Kidney tubule cell (primary cell): Measurements from ENCODE around the gene ODF4.

Experiments used
- DNase-seq: peaks from one replicate; pipeline ENCODE4 v3.0.0-alpha.2; 2018; ENCODE audit warnings: low spot score

ODF4 gene, protein sequence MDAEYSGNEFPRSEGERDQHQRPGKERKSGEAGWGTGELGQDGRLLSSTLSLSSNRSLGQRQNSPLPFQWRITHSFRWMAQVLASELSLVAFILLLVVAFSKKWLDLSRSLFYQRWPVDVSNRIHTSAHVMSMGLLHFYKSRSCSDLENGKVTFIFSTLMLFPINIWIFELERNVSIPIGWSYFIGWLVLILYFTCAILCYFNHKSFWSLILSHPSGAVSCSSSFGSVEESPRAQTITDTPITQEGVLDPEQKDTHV

DNA sequence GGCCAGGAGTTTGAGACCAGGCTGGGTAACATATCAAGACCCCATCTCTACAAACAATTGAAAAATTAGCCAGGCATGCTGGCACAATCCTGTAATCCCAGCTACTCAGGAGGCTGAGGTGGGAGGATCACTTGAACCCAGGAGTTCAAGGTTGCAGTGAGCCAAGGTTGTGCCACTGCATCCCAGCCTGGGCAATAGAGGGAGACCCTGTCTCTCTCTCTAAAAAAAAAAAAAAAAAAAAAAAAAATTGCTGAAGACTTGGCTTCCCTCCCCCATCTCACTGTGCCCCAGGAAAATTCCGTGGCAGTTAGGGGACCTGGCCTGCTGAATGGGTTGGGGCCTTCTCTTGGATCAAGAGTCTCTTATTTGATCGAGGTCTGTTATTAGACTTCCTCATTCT lies at the start of gene ODF4:
Gene ODF4, plus strand, starts transcription at position 301 of the 400 bp plus-strand sequence. CDS start 212 bp downstream, outside the sequence.
- no peak for DNase-seq

DNA sequence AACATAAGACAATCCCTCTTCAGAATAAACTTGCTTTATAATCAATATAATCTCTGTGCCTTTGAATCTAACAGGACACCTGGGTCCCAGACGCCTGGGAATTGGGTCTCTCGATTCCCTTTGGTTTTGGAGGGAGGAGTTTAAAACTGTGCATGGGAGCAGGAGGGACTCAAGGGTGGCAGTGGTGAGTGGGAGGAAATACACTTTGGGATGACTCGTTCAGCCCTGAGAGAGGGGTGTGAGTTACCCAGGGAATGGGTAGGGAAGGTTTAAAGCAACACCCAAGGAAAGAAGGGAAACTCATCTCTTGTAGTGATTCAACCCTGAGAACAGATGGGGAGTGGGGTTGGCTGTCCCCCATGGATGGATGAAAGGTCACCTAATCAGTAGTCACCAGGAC lies 49.6 kb upstream of the ODF4 start:
- DNase-seq = peak; percentile 35

DNA sequence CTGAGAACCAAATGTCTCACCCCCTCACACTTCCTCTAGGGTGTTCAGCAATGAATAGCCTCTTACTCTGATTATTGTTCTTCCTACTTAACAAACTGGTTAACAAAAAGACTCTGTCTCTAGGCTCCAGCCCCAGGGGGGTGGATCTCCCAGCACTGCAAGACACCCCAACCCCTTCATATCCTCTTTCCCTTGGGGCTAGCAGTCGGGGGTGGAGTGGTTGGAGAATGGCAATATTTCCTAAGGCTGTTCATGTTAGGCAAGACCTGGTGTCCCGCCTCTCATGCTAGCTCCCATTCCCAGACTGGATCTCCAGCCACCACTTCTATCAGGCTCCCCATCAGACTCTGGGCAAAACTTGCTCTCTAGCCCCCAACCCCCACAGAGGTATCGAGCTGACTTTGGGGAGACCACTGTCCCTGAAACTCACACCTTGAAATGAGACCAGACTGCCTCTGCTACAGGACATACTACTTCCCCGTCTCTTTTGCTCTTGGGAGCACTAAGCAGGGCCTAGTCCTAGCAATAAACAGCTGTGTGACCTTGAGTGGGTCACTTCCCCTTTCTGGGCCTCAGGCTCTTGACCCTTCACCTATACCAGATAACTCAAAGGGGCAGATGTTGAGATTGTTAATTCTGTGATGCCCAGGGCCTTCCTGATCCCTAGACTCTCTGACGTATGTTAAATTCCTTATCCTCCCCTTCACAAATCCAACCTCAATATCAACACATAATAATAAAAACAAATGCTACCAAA lies 46.8 kb upstream of the ODF4 start:
- DNase-seq = no peak

DNA sequence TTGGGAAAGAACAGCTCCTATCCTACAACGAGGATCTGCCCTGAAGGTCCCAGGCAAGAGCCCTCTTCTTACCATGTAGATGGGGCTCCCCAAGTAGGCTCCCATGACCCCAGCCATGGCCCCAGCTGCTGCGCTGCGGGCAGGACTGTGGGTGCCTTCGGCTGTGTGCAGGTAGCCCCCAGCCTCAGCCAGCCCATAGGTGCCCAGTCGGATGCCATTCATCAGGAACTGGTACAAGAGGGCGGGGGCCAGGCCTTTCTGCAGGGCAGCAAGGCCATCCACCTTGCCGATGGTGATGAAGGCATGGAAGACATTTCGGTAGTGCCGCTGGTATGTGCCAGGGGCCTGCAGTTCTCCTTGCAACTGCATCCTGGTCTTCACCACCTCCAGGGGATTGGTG lies 45.3 kb upstream of the ODF4 start:
- no peak for DNase-seq

DNA sequence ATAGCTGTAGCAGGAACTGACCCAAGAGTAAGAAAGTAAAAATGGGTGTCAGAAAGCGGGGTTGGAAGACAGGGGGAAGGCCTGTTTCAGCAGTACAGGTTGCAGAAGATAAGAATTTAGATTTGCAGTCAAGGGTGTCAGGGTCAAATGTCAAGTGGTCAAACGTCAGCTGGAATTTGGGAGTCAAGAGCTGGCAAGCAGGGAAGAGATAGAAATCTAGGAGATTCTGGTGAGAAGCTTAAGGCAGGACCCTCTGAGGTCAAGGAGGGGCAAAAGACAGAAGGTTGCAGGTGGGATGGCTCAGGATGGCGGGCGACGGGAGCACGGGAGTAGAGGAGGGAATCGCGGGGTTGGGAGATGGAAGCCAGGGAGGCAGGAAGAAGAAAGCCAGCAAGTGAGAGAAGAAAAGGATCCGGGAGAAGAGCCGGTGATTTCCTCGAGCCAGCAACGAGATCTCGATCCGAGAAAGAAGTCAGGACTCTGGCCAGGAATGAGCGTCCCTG lies 44.8 kb upstream of the ODF4 start:
- DNase-seq = no peak

DNA sequence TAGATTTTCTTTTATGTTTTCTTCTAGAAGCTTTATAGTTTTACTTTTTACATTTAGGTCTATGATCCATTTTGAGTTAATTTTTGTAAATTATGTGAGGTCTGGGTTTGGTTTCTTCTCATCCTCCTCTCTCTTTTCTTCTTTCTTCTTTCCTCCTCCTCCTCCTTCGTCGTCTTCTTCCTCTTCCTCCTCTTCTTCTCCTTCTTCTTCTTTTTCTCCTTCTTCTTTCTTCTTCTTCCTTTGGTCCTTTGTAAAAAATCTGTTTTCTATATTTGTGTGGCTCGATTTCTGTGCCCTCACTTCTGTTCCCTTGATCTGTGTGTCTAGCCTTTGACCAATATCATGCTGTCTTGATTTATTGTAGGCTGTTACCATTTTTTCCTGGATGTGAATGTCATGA lies 39.4 kb upstream of the ODF4 start:
- no peak for DNase-seq

DNA sequence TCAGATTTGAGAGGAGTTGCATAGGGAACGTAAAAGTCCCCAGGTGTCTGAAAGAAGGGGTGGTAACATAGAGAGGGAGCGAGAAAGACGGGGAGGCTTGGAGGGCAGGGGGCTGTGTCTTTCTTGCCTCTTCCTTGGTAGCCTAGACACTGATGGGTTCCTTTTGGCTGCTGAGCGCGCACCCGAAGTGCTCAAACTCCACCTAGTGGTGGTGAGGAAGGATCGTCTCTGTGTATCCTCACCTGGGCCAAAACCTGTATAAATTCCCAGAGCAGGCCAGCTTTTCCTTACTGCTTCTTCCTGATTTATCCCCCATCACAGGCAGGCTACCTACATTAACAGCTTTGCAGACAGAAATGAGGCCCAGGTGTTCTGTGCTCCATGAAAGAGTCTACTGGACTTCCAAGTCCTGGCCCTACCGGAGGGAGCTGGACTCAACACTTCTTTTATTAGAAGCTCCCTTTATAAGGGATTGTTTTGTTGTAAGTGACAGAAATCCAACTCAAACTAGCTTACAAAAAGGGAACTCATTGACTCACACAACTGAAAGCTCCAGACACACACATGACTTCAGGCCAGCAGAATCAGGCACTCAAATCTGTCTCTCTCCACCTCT lies 38.9 kb upstream of the ODF4 start:
- peak; percentile 79 for DNase-seq

DNA sequence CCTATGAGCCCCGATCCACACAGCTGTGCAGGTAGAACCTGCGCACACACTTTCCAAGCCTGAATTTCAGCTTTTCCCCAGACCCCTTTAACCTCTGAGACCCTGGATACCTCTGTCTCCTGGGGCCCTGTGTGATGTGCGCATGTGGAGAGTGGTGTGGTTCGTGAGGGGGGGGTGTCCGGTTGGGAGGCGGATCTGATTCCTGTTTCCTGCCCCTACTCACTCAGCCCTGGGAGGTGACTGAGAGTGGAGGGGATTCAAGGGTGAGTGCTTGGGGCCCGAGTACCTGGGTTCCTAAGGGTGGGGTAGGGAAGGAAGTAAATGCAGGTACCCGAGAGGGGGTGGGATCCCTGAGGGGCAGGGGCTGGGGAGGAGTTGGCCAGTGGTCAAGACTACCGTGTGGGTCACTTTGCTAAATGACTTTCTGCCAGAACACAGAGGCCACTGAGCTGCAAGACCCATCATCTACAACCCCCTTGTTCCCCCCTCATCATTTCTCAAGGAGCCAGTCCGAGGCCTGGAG lies 29.0 kb upstream of the ODF4 start:
- DNase-seq = no peak

DNA sequence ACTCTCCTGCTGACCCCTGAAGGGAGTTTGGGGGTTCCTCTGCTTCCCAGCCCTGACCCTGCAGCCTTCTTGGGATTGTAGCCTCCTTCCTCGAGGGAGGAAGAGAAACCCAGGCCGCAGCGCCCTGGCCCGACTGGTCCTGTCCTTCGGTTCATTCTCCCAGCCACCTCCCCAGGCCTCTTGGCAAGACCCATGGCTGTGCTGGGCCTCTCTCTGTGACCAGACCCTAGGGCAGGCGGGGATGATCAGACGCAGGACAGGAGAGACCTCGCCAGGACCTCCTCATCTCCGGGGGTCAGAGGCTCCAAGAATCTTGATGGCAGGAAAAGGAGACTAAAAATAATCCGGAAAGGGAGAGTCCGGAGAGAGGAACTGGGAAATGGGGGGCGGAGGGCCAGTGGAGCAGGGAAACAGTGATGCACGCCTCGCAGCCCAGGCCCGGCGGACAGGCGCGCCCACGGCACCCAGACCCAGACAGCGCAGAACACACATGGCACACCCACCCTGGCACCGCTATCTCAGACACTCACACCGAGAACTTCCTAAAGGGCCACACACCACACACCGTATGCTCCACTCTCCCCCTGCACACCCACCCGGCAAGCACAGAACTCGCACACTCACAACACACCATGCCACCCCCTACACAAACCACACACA lies 28.4 kb upstream of the ODF4 start:
- DNase-seq = no peak

DNA sequence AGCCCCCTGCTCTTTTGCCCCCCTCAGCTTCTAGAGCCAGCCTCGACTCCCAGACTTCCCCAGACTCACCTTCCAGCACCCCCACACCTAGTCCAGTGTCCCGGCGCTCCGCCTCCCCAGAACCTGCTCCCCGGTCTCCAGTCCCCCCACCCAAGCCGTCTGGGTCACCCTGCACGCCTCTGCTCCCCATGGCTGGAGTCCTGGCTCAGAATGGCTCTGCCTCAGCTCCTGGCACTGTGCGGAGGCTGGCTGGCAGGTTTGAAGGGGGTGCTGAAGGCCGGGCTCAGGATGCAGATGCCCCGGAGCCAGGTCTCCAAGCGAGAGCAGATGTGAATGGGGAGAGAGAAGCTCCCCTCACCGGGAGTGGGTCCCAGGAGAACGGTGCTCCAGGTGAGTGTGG lies 27.4 kb upstream of the ODF4 start:
- DNase-seq = no peak

DNA sequence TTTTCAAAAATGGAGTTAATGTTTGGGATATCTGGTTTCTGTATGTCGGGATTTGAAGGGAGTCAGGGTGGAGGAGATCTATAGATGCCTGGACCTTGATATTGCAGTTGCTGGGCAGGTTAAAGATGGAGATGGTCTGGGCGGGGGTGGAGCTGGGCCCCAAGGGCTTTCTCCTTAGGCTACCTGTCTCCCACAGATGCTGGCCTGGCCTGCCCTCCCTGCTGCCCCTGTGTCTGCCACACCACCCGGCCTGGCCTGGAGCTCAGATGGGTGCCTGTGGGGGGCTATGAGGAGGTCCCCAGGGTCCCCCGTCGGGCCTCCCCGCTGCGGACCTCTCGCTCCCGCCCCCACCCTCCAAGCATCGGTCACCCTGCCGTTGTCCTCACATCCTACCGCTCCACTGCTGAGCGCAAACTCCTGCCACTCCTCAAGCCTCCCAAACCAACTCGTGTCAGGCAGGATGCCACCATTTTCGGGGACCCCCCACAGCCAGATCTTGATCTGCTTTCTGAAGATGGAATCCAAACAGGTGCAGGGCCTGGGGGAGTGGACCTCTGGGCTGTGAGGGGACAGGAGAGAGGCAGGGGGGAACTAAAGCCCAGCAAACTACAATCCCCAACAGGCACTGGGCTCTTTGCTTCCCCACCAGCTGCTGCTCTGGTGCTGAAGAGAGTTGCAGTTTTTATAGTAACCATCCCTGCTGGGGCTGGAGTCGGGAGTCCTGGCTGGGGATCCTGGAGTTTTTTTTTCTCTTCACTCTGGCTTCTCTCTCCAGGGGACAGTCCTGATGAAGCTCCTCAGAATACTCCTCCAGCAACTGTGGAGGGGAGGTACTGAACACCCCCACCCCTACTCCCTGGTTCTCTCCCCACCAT lies 26.7 kb upstream of the ODF4 start:
- no peak for DNase-seq

DNA sequence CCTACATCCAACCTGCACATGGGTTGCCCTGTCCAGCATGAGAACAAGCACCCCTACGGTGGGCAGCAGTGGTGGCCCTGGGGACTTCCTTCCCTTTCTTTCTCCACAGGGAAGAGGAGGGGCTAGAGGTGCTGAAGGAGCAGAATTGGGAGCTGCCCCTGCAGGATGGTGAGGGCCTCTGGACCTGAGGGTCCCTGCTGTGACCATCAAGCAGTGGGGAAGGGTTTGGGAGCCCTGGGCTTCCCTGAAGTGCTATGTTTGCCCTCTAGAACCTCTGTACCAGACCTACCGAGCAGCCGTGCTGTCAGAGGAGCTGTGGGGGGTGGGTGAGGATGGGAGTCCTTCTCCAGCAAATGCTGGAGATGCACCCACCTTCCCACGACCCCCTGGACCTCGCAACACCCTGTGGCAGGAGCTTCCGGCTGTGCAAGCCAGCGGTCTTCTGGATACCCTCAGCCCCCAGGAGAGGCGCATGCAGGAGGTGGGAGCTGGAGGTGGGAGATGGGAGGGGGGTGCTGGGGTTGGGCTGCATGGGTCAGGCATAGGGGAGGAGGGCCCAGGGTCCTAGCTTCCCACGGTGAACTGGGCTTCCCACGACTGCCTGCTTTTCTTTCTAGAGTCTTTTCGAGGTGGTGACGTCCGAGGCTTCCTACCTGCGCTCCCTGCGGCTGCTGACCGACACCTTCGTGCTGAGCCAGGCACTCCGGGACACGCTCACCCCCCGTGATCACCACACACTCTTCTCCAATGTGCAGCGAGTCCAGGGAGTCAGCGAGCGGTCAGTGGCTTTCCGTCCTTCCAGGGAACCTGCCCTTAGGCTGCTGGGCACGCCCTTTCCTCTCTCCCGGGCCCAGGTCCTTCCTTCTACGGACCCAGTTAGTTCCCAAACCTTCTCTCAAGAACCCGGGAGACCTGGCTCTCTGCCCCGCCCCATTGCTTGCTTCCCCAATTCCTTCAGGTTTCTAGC lies 24.6 kb upstream of the ODF4 start:
- DNase-seq = peak; percentile 33

DNA sequence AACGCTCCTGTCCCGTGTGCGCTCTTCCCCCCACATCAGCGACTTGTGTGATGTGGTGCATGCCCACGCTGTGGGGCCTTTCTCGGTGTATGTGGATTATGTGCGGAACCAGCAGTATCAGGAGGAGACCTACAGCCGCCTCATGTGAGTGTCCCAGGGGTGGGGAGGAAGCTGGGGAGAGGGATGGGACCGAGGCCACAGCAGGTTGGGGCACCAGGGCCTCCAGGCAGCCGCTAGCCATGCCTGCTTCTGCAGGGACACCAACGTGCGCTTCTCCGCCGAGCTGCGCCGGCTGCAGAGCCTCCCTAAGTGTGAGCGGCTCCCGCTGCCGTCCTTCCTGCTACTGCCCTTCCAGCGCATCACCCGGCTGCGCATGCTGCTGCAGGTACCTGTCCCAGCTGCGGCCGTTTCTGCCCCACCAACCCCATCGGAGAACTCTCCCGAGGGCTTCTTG lies 23.8 kb upstream of the ODF4 start:
- no peak for DNase-seq

DNA sequence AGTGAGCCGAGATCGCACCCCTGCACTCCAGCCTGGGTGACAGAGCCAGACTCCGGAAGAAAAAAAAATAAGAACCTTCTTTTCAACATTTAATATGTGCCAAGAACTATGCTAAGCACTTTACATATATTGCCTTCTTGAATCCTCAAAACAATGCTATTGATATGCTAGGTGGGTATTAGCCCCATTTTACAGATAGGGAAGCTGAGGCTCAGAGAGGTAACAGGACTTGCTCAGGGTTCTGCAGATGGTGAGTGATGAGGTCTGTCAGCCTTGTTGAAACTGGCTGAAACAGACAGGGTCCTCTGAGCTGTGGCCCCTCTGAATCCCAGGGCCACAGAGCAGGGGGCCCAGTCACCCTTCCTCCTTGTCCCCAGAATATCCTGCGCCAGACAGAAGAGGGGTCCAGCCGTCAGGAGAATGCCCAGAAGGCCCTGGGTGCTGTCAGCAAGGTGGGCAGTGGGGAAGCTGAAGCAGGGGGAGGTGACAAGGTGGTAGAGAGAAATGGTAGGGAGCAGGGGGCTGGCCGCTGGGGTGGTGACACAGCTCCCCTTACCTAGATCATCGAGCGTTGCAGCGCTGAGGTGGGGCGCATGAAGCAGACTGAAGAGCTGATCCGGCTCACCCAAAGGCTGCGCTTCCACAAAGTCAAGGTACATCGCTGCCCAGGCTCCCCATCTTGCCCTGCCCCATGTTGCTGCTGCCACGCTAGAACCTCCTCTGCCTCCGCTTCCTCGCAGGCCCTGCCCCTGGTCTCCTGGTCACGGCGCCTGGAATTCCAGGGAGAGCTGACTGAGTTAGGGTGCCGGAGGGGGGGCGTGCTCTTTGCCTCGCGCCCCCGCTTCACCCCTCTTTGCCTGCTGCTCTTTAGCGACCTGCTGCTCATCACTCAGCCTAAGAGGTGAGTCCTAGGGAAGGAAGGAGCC lies 21.4 kb upstream of the ODF4 start:
- DNase-seq = no peak

DNA sequence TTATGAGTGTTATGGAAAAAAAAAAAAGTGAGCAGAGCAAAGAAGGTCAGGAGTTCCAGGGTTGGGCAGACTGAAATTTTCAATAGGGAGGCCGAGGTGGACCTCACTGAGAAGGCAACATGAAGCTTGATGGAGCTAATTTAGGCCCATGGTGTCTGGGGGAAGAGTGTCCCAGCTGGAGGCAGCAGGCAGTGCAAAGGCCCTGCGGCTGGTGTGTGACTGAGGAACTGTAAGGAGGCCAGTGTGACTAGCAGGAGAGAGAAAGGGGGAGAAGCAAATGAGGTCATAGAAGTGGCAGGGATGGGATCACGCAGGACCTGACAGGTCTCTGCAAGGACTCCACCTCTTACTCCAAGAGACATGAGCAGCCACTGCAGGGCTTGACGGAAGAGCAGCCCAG lies 19.4 kb upstream of the ODF4 start:
- DNase-seq = no peak

DNA sequence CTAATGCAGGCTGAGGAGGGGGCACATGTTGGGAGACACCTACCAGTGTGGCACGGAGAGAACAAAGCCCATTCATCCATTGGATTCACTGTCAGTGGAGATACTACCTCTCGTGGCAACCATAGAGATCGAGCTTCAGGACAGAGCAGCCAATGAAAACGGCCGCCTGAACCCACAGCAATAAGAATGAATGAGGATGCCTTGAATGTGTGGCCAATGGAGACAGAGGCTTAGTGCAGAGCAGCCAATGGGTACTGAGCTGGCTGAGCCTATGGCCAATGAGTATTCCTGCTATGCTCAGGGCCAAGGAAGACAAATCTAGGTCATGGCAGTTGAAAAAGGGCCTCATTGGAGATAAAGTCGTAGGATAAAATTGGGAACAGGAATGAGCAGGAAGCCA lies 18.6 kb upstream of the ODF4 start:
- DNase-seq = no peak

DNA sequence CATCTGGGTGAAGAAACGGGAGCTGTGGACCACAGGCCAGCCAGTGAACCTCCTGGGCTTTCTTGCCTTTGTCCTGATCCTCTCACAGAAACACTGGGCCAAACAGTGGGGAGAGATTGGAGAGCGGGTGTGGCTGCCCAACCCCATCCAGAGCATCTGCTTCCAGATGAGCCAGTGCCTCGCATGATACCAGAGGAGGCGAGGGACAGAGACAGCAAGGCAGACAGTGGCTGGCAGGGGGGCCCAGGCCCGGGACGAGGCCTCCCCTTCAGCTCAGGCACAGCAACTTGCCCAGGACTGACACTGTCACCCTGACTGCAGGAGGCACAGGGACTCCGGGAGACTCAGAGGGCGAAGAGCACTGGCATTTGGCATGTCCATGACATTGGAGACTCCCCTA lies 17.6 kb upstream of the ODF4 start:
- DNase-seq = no peak

DNA sequence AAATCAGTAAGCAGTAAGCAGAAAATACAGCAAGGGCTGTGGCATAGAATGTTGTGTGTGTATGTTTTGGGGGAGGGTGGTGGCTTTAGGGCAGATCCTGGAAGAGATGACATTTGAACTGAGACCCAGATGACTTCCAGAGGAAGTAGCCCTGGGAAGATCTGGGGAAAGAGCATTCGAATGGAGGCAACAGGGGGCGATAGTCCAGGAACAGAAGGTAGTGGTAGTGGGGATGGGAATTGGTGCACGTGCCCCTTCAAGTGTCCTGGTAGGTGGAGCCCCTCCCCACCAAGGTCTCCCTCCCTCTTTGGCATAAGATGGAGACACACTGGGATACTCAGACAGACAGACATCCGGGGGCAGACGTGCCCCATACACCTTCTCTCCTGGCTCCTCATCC lies 15.5 kb upstream of the ODF4 start:
- DNase-seq = no peak

DNA sequence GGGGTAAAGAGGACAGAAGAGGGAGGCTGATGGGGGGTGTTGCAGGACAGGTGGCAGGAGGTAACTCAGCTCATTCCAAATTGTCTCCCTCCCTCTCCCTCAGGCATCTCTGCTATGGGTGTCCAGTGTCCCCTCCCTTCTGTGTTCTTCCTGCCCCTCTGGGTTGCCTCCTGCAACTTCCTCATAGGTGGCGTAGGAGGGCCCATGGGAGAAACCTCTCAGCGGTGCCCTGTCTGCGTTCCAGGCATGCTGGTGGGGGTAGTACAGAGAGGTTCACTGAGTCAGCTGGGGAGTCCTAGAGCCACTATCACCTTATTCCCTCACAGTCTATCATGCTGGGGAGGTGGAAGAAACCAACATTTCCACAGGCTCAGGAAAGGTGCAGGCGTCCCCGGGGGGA lies 14.7 kb upstream of the ODF4 start:
- DNase-seq = no peak
